Measurements from ENCODE around the gene SERINC2.
"Not testable (repeated sequence)": the region's sequence is repeated elsewhere in the genome, so short reads cannot be mapped to it uniquely, and the experiment has no call there.

Gene SERINC2

GRCh38 chr1:31467005-31467674, 54.1 kb downstream of the SERINC2 start:
- no peak for DNase-seq (ENCODE audit: low read depth in 2 of 2)

- DNase-seq (ENCODE audit: low read depth in 2 of 2), result no peak
Measured at GRCh38 chr1:31470794-31471315, 57.8 kb downstream of the SERINC2 start.

- DNase-seq (ENCODE audit: low read depth in 2 of 2), result not testable (repeated sequence)
Measured at GRCh38 chr1:31471452-31472313, 58.7 kb downstream of the SERINC2 start.

GRCh38 chr1:31472314-31472651, 59.3 kb downstream of the SERINC2 start:
- DNase-seq (ENCODE audit: low read depth in 2 of 2), result not testable (repeated sequence)

- DNase-seq (ENCODE audit: low read depth in 2 of 2), result not testable (repeated sequence)
Measured at GRCh38 chr1:31472673-31473072, 59.7 kb downstream of the SERINC2 start.

- not testable (repeated sequence) for DNase-seq (ENCODE audit: low read depth in 2 of 2)
Measured at GRCh38 chr1:31473508-31473907, 60.5 kb downstream of the SERINC2 start.

- DNase-seq (ENCODE audit: low read depth in 2 of 2), result not testable (repeated sequence)
Measured at GRCh38 chr1:31474567-31474966, 61.6 kb downstream of the SERINC2 start.

- DNase-seq (ENCODE audit: low read depth in 2 of 2), result no peak
Measured at GRCh38 chr1:31476891-31477846, 64.2 kb downstream of the SERINC2 start.

- no peak for DNase-seq (ENCODE audit: low read depth in 2 of 2)
Measured at GRCh38 chr1:31478167-31478566, 65.2 kb downstream of the SERINC2 start.

- no peak for DNase-seq (ENCODE audit: low read depth in 2 of 2)
Measured at GRCh38 chr1:31479811-31480210, 66.8 kb downstream of the SERINC2 start.

GRCh38 chr1:31480426-31480825, 67.4 kb downstream of the SERINC2 start:
- not testable (repeated sequence) for DNase-seq (ENCODE audit: low read depth in 2 of 2)

- no peak for DNase-seq (ENCODE audit: low read depth in 2 of 2)
Measured at GRCh38 chr1:31482482-31483011, 69.5 kb downstream of the SERINC2 start.

- no peak for DNase-seq (ENCODE audit: low read depth in 2 of 2)
Measured at GRCh38 chr1:31483012-31483946, 70.3 kb downstream of the SERINC2 start.
